Measurements from ENCODE around the gene PRKAG1.
"Not testable (repeated sequence)": the region's sequence is repeated elsewhere in the genome, so short reads cannot be mapped to it uniquely, and the experiment has no call there.

The PRKAG1 gene

DNA sequence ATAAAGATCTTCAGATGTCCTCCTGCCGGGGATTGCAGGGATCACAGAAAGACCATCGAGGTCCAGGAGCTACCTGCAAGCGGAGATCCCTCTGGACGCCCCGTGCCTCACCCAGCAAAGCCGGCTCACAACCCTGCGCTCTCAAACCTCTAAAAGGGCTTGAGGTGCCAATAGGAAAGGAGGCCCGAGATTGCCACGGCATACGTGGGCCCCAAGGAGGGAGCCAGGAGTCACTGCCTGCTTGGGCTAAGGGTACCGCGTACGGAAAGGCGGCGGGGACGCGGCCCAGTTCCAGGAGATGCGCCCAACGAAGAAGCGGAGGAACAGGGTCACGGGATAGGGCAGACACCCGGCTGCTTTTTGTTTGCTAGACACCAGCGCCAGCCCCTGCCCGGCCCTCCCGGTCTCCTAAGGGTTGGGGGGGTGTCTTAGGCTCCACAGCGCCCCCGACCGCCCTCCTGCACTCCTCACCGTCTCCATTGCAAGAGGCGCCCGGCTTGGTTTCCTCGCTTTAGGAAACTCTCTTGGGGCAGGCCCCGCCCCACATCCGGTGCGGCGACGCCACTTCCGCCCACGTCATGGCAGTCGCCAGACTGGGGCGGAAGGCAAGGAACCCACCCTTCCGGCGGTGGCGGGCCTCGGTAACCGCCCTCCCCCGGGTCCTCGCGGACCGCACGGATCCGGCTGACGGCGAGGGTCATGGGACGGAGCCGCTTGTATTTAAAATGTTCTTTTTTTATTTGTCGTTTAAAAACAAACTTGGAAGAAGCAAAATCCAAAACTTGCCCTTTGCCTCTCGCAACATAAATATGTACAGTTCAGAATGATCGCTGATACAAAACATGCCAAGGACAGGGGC is at the start of gene PRKAG1:
Gene PRKAG1, minus strand, starts transcription at position 516 of the 859 bp plus-strand sequence. Its CDS starts 36 bp downstream, at position 480.
- DNase-seq (ENCODE audit: low spot score): peak; percentile 97

DNA sequence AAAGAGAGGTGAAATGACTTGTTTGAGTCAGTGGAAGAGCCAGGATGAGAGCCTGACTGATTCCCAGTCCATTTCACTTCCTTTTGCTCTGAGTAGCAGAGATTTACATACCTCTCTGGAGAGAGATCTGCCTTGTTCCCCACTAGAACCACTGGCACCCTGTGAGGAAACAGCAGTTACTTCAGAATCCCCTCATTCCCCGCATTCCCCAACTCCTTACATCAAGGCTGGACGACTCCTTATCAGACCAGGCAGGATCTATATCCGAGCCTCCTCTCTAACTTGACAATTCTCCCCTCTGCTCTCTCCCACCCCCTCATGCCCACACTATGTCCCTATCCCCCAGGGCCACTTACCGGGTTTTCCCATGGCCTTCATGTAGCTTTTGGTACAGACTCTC is 47.5 kb upstream of the PRKAG1 start:
- no peak for DNase-seq (ENCODE audit: low spot score)

DNA sequence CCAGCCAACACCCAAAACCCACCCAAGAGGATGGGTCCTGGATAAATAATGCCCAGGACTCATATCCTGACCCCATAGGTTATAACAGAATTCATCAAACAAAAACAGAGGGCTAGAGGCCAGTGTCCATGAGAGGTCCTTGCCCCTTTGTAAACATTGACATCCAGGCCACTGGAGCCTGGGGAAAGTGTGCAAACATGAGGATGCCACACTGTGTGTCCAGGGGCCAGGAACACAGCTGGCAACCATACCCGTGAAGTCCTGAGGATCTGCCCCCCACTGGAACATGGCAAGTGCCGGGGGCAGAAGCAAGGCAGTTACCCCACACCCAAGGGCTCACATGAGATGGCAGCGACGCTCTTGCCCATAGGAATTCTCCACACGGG is 46.2 kb upstream of the PRKAG1 start:
- no peak for DNase-seq (ENCODE audit: low spot score)

DNA sequence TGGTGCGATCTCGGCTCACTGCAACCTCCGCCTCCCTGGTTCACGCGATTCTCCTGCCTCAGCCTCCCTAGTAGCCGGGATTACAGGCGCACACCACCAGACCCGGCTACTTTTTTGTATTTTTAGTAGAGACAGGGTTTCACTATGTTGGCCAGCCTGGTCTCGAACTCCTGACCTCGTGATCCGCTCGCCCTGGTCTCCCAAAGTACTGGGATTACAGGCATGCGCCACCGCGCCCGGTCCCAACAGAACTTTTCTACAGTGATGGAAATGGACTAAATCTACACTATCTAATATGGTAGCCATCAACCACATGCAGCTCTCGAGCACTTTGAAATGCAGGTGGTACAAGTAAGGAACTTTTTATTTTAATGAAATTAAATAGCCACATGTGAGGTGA is 43.3 kb upstream of the PRKAG1 start:
- DNase-seq (ENCODE audit: low spot score): not testable (repeated sequence)

DNA sequence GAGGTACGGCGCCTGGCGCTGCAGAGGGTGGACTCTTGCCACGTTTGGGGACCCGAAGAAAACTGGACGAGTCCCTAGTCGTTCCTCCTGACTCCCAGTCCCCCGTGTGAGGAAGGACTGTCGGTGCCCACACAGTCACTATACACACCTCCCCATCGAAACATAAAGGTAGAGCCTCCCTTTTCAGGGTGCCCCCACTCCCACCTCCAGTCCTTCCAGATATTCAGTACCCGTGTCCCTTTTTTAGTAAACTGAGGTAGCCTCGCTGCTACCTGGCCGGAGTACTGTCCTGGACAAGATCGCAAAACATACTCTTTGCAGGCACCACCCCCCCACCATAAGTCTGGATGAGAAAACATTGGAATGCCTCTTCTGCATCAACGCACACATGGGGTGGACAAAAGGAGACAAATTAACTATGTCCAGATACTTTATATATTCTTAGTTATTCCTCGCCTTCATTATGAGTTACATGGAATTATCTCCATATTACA is 42.6 kb upstream of the PRKAG1 start:
- DNase-seq (ENCODE audit: low spot score): no peak

DNA sequence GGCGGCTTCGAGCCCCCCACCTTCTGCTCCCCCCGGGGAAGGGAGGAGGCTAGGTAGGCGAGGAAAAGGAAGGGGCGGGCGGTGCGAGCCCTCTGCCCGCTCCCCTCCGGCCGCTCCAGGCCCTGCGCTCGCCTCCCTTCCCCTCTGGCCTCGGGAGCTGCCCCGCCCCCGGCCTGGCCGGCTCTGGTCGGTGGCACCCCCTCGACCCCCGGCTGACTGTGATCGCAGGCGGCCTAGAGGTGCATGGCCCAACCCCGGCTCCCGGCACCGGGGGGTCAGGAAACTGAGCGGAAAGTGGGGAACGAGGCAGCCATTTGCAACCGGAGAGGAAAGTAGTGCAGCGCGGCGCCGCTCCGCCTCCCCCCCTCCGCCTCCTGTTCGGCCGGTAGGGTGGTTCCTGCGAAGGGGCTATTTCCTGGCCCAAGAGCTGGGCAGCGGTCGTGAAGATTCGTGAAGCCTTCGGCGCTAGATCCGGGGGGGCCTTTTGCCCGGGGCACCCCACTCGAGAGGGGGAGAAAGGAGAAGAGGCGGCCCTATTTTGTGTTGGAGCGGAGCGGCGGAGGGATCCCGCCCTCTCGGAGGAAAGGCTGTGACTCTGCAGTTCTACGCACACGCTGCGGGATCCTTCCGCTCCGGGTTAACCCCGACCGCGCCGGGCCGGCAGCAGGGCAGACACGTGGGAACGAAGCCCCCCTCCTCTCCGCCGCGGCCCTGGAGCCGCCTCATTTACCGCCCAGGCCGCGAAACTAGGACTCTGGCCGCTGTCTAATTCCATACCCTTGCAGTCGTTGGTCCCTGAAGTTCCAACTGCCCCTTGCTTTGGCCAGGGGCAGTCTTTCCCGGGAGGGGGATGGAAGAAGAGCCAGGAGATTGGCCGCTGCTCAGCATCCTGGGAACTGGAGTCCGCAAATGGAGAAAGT is 41.9 kb upstream of the PRKAG1 start, which contains the start of gene KMT2D:
Gene KMT2D, minus strand, starts transcription at position 558 of the 920 bp plus-strand sequence. CDS start 5,470 bp downstream, outside the sequence.
- peak; percentile 91 for DNase-seq (ENCODE audit: low spot score)

DNA sequence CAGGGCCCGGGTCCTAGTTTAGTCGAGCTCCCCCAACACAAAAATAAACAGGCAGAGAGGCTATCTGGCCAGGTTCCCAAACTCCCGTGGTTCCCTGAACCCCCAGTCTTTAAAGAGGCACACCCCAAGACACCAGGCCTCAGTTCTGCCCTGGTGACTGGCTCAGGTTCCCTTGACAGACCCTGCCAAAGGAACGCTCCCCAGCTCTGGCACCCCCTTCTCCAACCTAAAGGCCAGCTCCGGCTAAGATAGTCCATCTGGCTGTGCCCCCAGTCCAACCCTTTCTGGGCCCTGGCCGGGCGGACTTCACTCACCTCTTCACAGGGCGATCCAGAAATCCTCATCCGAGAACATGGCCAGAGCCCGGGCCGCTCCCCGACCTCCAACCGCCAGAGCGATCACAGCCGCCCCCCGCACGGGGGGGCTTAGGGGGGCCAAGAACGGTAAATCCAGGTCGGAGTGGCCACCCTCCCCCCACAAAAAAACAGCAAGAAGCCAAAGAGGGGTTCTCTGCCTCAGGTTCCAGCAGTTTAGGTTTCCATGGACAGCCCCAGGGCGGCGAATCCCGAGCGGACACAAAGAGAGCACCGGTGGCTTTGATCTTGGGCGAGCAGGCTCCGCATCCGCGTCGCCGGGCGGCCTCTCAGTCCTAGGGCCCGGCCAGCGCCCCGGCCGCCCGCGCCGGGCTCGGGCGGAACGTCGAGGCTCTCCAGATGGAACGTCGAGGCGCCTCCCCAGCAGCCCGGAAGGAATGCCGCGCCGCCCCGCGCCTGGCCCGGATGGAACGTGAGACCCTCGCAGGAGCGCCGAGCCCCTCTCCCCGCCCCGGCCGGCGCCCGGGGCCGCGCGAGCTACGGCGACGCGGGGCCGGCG is 41.0 kb upstream of the PRKAG1 start:
- DNase-seq (ENCODE audit: low spot score): no peak

DNA sequence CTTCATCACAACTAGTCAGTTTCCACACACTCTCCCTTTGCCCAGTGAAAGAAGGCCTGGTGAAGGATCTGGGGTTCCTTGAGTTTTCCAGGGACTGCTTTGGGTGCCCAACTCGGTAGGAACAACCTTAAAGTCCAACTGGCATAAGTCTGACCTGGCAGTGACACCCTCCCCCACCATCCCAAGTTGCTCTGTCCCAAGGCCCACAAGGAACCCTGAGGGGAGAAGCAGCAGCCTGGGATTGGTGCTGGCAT is 40.4 kb upstream of the PRKAG1 start:
- no peak for DNase-seq (ENCODE audit: low spot score)

DNA sequence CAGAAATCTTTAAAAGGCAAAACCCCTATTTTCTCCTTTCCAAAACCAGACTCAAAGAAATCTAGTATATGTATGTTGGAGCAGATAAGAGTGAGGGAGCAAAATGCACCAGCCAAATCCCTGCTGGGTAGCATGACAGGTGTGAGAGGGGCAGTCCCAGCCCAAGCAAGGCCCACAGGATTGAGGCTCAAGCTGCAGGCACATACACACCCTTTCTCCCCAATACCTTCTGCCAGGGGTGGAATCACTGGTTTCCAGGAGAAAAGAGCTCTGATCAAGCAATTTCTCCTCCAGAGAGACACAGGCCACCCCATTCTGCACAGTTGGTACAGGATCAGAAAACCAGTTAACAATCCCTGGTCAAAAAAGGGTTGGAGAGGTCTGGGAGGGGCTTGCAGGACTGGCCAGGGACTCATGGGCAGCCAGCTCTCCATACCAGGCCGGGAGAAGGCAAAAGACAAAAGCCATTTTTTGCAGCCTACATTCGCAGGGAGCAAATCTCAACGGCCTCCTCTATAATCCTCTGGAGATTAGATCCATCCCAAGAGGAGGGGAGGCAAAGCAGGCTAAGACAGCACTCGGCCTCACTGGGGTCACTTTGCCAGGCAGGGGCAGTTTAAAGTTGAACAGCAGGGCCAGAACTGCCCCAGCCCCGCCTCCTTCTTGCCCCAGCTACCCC is 39.9 kb upstream of the PRKAG1 start:
- DNase-seq (ENCODE audit: low spot score): no peak

DNA sequence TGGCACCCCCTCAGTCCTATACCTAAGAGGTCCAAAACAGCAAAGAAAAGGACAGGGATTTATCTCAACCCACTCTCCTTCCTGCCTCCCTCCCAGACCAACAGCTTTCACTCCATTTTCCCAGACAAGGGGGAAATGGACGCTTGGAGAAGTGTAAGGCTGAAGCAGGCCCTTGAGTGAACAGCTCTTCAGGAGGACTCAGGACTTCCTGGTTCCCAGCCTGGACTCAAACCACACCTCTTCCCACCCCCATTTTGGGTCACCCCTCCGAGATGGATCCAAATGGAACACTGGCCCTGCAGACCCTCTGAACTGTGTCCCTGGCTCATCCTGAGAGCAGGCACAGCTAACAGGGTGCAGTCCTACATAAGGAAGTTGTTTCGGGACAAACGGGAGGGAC is 39.3 kb upstream of the PRKAG1 start:
- DNase-seq (ENCODE audit: low spot score): no peak

DNA sequence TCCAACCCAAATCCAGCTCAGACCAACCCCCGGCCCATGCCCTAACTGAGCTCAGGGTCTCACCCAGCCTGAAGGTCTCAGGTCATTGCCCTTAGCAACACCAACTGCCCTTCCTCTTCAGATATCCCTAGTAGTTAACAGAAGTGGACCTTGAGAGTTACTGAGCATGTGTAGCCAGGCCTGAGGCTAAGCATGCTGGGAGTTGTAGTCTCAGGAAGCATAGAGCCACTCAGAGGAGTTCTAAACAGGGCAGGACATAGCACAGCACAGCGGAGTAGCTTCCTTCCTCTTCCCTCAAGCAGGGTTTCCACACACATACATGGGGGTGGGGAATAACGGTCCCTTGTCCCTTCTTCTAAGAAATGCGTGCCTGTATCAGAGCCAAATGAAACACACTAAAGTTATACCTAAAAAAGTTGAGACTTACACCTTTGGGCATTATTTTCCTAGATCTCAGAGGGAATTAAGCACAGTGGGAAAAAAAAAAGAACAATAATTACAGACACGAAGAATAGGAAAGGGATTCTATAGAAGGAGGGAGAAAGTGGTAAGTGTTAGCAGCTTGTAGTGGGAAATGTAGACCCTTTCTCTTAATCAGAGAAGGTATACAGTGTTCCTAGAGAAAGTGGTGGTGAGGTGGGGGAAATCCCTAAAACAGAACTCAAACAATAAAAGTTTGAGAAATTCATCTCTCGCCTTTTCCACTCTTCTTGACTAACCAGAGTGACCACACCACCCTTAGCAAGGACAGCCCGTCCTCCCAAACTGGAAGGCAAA is 37.6 kb upstream of the PRKAG1 start:
- DNase-seq (ENCODE audit: low spot score): peak; percentile 83

DNA sequence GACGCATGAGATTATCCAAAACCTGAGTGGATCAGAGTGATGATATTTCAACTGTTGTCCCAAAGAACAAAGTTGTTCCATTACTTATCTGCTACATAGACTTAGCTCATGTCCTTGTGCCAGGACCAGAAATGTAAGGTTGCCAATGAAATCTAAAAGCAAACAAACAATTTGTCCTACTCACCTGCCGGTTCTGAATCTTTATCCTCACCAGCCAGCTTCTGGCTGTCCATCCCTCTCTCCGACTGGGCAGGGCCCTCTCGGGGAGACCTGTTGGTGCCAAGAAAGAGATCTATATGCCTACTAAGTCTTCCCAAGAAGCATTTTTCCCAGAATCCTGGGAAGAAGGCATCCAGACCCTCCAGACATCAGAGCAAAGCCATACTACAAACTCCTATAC is 36.5 kb upstream of the PRKAG1 start:
- no peak for DNase-seq (ENCODE audit: low spot score)

DNA sequence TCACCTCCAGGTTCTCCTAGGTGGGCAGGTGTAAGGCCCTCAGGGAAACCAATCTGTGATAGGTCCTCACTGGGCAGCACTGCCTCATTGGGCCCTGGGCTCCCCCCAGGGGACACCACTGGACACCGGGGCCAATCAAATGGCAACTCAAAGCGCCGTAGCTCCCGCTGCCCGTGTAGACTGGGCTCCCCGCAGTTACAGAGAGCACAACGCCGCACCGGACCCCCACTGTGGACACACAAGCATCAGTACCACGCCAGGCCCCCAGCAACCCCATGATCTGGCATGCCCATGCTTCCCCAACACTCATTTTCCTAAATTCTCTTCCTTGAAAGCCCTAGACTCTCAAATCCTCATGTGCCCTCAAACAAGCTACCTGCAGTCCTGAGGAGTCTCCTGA is 35.9 kb upstream of the PRKAG1 start:
- no peak for DNase-seq (ENCODE audit: low spot score)

DNA sequence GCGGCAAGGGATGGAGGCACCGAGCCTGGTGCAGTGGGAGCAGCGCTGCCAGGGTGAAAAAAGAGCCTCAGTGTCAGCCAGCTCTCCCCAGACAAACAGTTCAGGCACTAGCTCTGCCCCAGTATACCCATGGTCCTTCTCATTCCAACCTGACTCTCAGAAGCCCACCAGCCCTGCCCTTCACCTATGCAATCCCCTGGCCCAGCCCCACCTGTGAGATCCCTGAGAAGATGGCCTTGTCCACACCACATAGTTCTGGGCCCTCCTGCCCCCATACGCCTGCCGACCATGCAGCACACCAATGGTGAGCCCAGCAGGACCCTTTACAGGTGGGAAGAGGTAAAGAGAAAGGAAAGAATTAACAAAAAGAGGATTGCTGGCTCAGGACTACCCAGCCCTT is 35.5 kb upstream of the PRKAG1 start:
- no peak for DNase-seq (ENCODE audit: low spot score)

DNA sequence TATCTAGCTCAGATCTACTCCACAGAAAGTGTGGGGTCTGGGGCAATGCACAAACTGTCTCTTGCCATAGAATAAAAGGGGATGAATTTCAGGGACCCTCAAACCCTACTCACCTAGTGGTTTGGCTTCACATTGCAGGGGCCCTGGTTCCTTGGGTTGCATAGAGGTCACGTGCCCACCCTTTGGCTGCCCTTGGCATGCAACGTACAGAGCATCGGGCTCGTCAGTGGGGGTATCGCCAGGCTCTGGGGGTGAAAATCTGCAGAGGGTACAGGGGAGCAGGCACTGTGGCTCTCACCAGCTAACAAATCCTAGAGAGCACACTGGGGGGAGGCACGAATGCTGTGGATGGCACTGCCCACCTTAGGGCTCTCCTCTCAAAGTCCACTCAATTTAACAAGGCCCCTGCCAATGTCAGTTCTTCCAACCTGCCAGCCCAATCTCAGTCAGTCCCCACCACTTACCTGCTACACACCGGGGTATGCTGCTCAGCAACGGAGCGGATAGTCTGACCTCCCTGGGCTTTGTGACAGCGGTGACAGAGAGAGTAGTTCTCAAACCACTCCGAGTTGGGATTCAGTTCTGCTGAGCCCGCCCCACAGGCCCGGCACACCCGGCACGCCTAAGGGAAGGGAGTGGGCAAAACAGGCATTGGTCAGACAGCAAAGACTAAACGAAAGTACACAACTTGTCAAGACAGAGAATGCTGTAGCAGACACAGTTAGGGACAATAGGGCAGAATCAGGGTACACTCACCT is 34.1 kb upstream of the PRKAG1 start:
- DNase-seq (ENCODE audit: low spot score): no peak

DNA sequence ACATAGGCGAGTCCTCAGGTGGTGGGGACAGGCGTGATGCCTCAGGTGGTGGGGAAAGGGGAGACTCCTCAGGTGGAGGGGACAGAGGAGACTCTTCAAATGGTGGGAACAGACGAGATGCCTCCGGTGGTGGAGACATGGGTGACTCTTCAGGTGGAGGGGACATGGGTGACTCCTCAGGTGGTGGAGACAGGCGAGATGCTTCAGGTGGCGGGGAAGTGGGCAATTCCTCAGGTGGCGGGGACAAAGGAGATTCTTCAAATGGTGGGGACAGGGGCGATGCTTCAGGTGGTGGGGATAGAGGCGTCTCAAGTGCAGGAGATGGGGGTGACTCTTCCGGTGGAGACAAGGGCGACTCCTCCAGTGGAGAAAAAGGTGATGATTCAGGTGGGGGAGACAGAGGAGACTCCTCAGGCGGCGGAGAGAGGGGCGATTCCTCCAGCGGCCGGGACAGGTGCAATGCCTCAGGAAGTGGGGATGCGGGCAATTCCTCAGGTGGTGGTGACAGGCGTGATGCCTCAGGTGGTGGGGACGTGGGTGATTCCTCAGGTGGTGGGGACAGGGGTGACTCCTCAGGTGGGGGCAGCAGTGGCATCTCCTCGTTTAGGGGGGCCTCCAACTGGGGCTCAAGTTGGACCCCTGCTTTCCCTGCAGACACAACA is 33.3 kb upstream of the PRKAG1 start:
- DNase-seq (ENCODE audit: low spot score): no peak

DNA sequence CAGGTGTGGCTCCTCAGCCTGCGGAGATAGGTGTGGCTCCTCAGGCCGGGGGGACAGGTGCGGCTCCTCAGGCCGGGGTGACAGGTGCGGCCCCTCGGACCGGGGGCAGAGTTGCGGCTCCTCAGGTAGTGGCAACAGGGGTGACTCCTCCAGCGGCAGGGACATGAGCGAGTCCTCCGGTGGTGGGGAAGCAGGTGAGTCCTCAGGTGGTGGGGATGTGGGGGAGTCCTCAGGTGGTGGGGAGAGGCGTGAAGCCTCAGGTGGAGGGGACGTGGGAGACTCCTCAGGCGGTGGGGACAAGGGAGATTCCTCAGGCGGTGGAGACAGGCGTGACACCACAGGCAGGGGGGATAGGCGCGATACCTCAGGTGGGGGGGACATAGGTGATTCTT is 32.8 kb upstream of the PRKAG1 start:
- no peak for DNase-seq (ENCODE audit: low spot score)

DNA sequence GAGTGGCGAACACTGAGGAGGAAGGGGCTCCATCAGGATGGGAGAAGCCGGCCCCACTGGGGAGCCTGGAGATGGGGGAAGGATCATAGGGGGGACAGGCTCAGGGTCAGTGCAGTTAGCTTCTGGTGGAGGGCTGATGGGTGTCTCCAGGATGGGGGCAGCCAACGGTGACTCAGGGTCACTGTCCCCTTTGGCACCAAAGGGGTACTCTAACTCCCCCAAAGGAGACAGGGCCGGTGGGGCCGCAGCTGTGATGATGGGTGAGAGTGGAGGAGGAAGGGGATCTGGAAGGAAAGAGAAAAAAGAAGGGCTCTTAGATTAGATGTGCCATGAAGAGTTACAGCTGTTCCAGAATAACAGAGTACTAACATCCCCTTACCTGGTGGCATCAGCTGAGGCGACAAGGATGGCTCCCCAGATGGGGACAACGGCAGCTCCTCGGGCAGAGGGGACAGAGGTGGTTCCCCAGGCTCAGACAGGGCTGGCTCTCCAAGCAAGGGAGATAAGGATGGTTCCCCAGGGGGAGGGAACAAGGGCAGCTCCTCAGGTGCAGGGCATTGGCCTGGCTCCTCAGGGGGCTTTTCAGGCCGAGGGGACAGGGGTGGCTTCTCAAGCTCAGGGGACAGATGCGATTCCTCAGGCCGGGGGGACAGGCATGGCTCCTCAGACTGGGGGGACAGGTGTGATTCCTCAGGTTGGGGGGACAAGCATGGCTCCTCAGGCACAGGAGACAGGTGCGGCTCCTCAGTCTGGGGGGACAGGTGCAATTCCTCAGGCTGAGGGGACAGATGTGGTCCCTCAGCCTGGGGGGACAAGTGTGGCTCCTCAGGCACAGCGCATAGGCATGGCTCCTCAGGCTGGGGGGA is 32.2 kb upstream of the PRKAG1 start:
- no peak for DNase-seq (ENCODE audit: low spot score)
